ENCODE results near the gene PNPLA3.

- no peak for TF ChIP-seq CTCF (IDR thresholded peaks at IDR 0.05; ENCODE audit: low read depth, low read length, poor library complexity, severe bottlenecking)
- TF ChIP-seq EZH2phosphoT487 (IDR thresholded peaks at IDR 0.05; ENCODE audit: borderline replicate concordance, low read length), result no peak
These were observed 414 bp upstream of the PNPLA3 start for GRCh38 chr22:43923191-43923590.
